HG03442 (cell line): ENCODE measurements around the gene KRTAP19-8.

ENCODE experiments used
- ATAC-seq: cut with Tn5 transposase; IDR thresholded peaks from one replicate; pipeline ENCODE4 v1.9.1; 2021; ENCODE audit warnings: mild to moderate bottlenecking, moderate library complexity; ENCODE audit not compliant: unreplicated experiment

The KRTAP19-8 gene

GRCh38 chr21:31038376-31038775, at the start of gene KRTAP19-8:
TSS of gene KRTAP19-8 (minus strand) at chr21:31038476. CDS start at chr21:31038443, 33 bp downstream.
- ATAC-seq: no peak

GRCh38 chr21:31087639-31088473, 49.6 kb upstream of the KRTAP19-8 start:
- no peak for ATAC-seq

GRCh38 chr21:31084689-31085088, 46.4 kb upstream of the KRTAP19-8 start:
- ATAC-seq: no peak

GRCh38 chr21:31078796-31079195, 40.5 kb upstream of the KRTAP19-8 start:
- ATAC-seq: peak; percentile 78

GRCh38 chr21:31078216-31078615, 39.9 kb upstream of the KRTAP19-8 start:
- peak; percentile 14 for ATAC-seq

GRCh38 chr21:31075848-31076247, 37.6 kb upstream of the KRTAP19-8 start:
- ATAC-seq: no peak

GRCh38 chr21:31072533-31072932, 34.3 kb upstream of the KRTAP19-8 start:
- no peak for ATAC-seq

- peak; percentile 81 for ATAC-seq
These were observed 26.5 kb upstream of the KRTAP19-8 start for GRCh38 chr21:31064803-31065202.

GRCh38 chr21:31052489-31053142, 14.3 kb upstream of the KRTAP19-8 start:
- ATAC-seq: no peak

GRCh38 chr21:31050577-31051157, 12.4 kb upstream of the KRTAP19-8 start:
- no peak for ATAC-seq

- ATAC-seq: no peak
These were observed 7.6 kb upstream of the KRTAP19-8 start for GRCh38 chr21:31045841-31046240.

GRCh38 chr21:31043471-31043870, 5.2 kb upstream of the KRTAP19-8 start:
- ATAC-seq: no peak

- ATAC-seq: peak; percentile 29
These were observed 3.8 kb upstream of the KRTAP19-8 start for GRCh38 chr21:31042080-31042464.

GRCh38 chr21:31041295-31042079, 3.2 kb upstream of the KRTAP19-8 start:
- ATAC-seq: peak; percentile 78

- ATAC-seq: no peak
These were observed 3.9 kb downstream of the KRTAP19-8 start for GRCh38 chr21:31034378-31034777.

GRCh38 chr21:31030367-31031106, 7.7 kb downstream of the KRTAP19-8 start:
- peak; percentile 87 for ATAC-seq

- no peak for ATAC-seq
These were observed 14.6 kb downstream of the KRTAP19-8 start for GRCh38 chr21:31023680-31024079.

- ATAC-seq: no peak
These were observed 16.0 kb downstream of the KRTAP19-8 start for GRCh38 chr21:31022306-31022705.

GRCh38 chr21:31018232-31018631, 20.0 kb downstream of the KRTAP19-8 start:
- no peak for ATAC-seq

GRCh38 chr21:31014891-31015290, 23.4 kb downstream of the KRTAP19-8 start:
- ATAC-seq: no peak
